NT2/D1 (cell line): ENCODE data around the gene NELL2.

Experiments used
- DNase-seq: peaks from one replicate; pipeline ENCODE4 v3.0.0-alpha.2; 2011; ENCODE audit warnings: low read depth, low spot score
- H3K27me3 ChIP-seq: 2 replicates; pipeline ENCODE4 v1.6.0; 2011; ENCODE audit warnings: mild to moderate bottlenecking; ENCODE audit not compliant: insufficient read length, insufficient read depth
- H3K36me3 ChIP-seq: 2 replicates; pipeline ENCODE4 v1.6.1; 2011; ENCODE audit warnings: mild to moderate bottlenecking, low read length, mixed read lengths; ENCODE audit not compliant: insufficient read depth, insufficient read length
- H3K4me1 ChIP-seq: 2 replicates; pipeline ENCODE4 v1.5.1; 2011; ENCODE audit not compliant: insufficient read depth, insufficient read length
- H3K4me3 ChIP-seq: 2 replicates; pipeline ENCODE4 v1.5.1; 2011; ENCODE audit warnings: low read depth; ENCODE audit not compliant: insufficient read length
- H3K9ac ChIP-seq: 2 replicates; pipeline ENCODE4 v1.6.0; 2011; ENCODE audit warnings: low read depth; ENCODE audit not compliant: insufficient read length
- H3K9me3 ChIP-seq: 2 replicates; pipeline ENCODE4 v1.5.1; 2011; ENCODE audit warnings: mild to moderate bottlenecking, low read length; ENCODE audit not compliant: insufficient read depth
- SUZ12 ChIP-seq: IDR thresholded peaks from 2 replicates; pipeline ENCODE4 v1.6.1; 2011; ENCODE audit not compliant: insufficient read length, insufficient read depth; ENCODE audit errors: extremely low read depth
- YY1 ChIP-seq: IDR thresholded peaks from 2 replicates; pipeline ENCODE4 v1.6.1; 2011; ENCODE audit not compliant: insufficient read length, insufficient read depth
- ZNF274 ChIP-seq: IDR thresholded peaks from 2 replicates; pipeline ENCODE4 v1.6.1; 2011; ENCODE audit warnings: mild to moderate bottlenecking, low read depth, low read length

Gene NELL2

DNA sequence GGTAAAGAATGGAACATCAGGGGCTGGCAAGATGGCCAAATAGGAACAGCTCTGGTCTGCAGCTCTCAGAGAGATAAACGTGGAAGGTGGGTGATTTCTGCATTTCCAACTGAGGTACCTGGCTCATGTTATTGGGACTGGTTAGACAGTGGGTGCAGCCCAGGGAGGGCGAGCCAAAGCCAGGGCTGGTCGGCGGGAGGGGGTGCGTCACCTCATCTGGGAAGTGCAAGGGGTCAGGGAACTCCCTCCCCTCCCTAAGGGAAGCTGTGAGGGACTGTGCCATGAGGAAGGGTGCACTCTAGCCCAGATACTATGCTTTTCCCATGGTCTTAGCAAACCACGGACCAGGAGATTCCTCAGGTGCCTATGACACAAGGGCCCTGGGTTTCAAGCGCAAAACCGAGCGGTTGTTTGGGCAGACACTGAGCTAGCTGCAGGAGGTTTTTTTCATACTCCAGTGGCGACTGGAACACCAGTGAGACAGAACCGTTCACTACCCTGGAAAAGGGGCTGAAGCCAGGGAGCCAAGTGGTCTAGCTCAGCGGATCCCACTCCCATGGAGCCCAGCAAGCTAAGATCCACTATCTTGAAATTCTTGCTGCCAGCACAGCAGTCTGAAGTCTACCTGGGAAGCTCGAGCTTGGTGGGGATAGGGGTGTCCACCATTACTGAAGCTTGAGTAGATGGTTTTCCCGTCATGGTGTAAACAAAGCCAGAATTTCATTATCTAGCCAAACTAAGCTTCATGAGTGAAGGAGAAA is 317.6 kb downstream of the NELL2 start:
- no peak for DNase-seq

DNA sequence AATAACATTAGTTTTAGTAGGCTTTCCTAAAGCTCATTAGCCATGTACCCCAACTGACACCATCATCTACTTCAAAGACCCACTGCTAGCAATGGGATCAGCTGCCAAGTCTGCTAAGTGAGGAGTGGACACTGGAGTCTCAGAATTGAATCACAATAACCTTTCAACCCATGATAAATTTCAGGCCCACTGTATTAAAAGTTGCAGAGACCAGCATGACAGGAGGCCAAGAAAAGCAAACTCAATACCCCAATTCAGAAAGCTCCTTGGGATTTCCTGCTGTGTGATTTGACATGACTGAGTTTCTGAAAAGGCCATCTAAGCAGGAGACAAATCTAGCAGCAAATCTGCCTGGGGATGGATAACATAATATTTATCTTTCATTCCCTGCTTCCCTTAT is 320.7 kb downstream of the NELL2 start:
- TF ChIP-seq YY1 (no peak), SUZ12 (no peak), ZNF274 (no peak)
- H3K9me3 ChIP-seq: no peaks in the 10 kb centered on the region
- no peaks in the 10 kb centered on the region for H3K4me1 ChIP-seq
- no peaks in the 10 kb centered on the region for H3K27me3 ChIP-seq
- H3K36me3 ChIP-seq: no peaks in the 10 kb centered on the region
- H3K4me3 ChIP-seq: no peak overlapping the region
- no peak for DNase-seq
- no peak overlapping the region for H3K9ac ChIP-seq

More for the DNA sequence above, 317.6 kb downstream of the NELL2 start:
- no peaks in the 10 kb centered on the region for H3K36me3 ChIP-seq
- no peak overlapping the region for H3K4me3 ChIP-seq
- no peaks in the 10 kb centered on the region for H3K27me3 ChIP-seq
- no peaks in the 10 kb centered on the region for H3K9me3 ChIP-seq
- TF ChIP-seq YY1 (no peak), SUZ12 (no peak), ZNF274 (no peak)
- no peaks in the 10 kb centered on the region for H3K4me1 ChIP-seq
- no peak overlapping the region for H3K9ac ChIP-seq

DNA sequence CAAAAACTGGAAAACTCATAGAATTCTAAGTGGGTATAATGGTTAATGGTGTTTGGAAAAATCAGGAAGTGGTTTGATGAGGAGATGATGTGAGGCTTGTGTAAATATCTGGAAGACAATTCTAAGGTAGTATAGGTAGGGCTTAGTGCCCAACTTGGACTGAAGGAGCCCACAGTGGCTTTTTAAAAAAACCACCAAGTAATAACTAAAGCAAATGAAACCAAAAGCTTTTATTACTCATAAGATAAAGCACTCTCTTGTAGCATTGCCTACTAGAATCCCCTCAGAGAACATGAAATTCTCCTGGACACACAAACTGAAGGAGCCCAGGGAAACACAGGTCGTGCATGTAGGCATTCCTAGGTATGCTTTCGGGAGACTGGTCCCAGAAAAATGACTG is 324.5 kb downstream of the NELL2 start:
- no peak overlapping the region for H3K9ac ChIP-seq
- no peaks in the 10 kb centered on the region for H3K27me3 ChIP-seq
- H3K9me3 ChIP-seq: no peaks in the 10 kb centered on the region
- H3K36me3 ChIP-seq: no peaks in the 10 kb centered on the region
- no peak for DNase-seq
- H3K4me1 ChIP-seq: no peaks in the 10 kb centered on the region
- TF ChIP-seq YY1 (no peak), ZNF274 (no peak), SUZ12 (no peak)
- no peak overlapping the region for H3K4me3 ChIP-seq

DNA sequence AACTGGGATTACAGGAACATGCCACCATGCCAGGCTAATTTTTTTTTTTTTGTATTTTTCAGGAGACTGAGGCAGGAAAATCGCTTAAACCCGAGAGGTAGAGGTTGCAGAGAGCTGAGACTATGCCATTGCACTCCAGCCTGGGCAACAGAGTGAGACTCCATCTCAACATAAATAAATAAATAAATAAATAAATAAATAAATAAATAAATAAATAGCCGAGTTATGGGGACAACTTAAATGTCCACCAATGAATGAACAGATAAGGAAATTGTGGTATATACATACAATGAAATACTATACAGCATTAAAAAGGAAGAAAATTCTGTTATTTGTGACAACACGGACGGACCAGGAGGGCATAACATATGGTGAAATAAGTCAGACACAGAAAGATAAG is 325.7 kb downstream of the NELL2 start:
- TF ChIP-seq SUZ12: no peak
- TF ChIP-seq YY1: no peak
- no peak for TF ChIP-seq ZNF274
- Histone ChIP-seq H3K9ac (no peak overlapping the region), H3K4me1 (no peaks in the 10 kb centered on the region), H3K4me3 (no peak overlapping the region), H3K27me3 (no peaks in the 10 kb centered on the region), H3K36me3 (no peaks in the 10 kb centered on the region), H3K9me3 (no peaks in the 10 kb centered on the region)
- DNase-seq: no peak

DNA sequence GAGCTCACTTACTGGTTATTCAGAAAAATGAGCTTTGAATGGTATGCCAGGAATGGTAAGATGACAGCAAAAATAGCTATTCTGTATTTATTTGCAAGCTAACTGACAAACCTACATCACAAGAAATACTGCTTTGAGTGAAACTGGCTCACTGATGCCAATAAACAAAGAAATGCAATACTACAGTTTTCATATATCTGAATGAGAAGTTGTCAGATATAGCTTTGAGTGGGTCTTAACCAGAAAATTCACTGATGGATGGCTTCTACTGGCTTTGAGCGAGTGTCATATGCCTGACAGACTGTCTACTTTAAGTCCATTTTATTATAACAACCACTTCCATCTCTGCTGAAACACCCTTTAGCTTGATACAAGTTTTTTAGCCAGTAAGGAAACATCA is 330.1 kb downstream of the NELL2 start:
- Histone ChIP-seq H3K27me3 (no peaks in the 10 kb centered on the region), H3K9me3 (no peaks in the 10 kb centered on the region), H3K9ac (no peak overlapping the region), H3K4me1 (no peaks in the 10 kb centered on the region), H3K36me3 (no peaks in the 10 kb centered on the region), H3K4me3 (no peak overlapping the region)
- DNase-seq: no peak
- TF ChIP-seq SUZ12 (no peak), YY1 (no peak), ZNF274 (no peak)

DNA sequence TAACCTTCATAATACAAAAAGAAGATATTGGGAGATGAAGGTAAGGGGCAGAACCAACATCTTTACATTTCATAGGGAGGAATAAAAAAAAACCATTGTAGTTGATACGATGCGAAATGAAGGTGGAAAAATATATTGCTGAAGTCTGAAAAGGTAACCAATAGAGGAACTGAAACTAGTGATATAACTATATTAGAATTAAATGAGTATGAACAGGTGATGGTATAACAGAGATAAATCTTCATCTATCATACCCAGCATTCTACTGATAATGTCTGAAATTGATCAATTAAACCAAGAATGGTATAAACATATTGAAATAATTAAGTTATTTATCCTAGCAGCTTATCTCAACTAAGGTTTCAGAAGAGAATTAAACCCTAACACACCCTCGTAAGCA is 332.1 kb downstream of the NELL2 start:
- DNase-seq: no peak
- TF ChIP-seq SUZ12 (no peak), ZNF274 (no peak), YY1 (no peak)

DNA sequence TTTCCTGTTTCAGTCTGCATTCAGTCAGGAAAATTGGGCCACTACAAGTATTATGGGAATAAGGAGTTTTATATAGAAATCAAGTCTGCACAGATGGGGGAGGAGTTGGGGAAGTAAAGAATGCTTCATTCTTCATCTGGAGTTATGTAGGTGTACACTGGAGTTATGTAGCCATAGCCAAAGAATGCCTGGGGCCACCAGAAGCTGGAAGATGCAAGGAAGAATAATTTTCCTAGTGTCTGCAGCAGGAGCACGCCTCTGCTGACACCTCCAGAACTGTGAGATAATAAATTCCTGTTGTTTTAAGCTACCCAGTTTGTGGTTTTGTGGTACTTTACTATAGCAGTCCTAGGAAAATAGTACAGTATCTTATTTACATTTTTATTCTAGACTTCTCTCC is 333.4 kb downstream of the NELL2 start:
- no peak for DNase-seq
- Histone ChIP-seq H3K9me3 (no peaks in the 10 kb centered on the region), H3K9ac (no peak overlapping the region), H3K27me3 (no peaks in the 10 kb centered on the region), H3K4me1 (no peaks in the 10 kb centered on the region), H3K36me3 (no peaks in the 10 kb centered on the region), H3K4me3 (no peak overlapping the region)
- TF ChIP-seq ZNF274 (no peak), YY1 (no peak), SUZ12 (no peak)

More for the DNA sequence above, 332.1 kb downstream of the NELL2 start:
- Histone ChIP-seq H3K4me1 (no peaks in the 10 kb centered on the region), H3K4me3 (no peak overlapping the region), H3K9me3 (no peaks in the 10 kb centered on the region), H3K36me3 (no peaks in the 10 kb centered on the region), H3K27me3 (no peaks in the 10 kb centered on the region), H3K9ac (no peak overlapping the region)
